K562 (cell line): ENCODE results near the gene SLC2A13. TPM values are rescaled to one million over a fixed set of nuclear protein-coding genes. Genes with fewer than 3 reads are reported as not detected.

Experiments
- ATAC-seq: fragments of 200-7000 bp; cut with Tn5 transposase; 3 replicates; pipeline ENCODE4 v1.9.1; 2020; ENCODE audit warnings: moderate library complexity
- BruUV-seq: library from RNA; stranded (reverse); fragments of 400-500 nt; replicated peaks from 2 replicates; lab custom pipeline; 2021; lab: Mats Ljungman, UMichigan
- CTCF ChIA-PET: fragments of 300-600 bp; formaldehyde crosslinking; extraction: SDS; loops from one replicate; lab custom pipeline; 2021; ENCODE audit warnings: low intra/inter-chr PET ratio; lab: Yijun Ruan, JAX
- POLR2A ChIA-PET: fragments of 300-600, 350-650 bp; sonication (Branson Sonifier 250); formaldehyde crosslinking; extraction: SDS; loops from one replicate; lab custom pipeline; 2021; ENCODE audit warnings: antibody characterized with exemption, inconsistent platforms; lab: Yijun Ruan, JAX
- DNase-seq, 4 experiments: peaks; one replicate each; pipeline versions ENCODE4 v3.0.0 to v3.0.0-alpha.2; 2011 to 2018; ENCODE audit warnings: low spot score in 3 of 4, mixed read lengths in 3 of 4; ENCODE audit errors: extremely low read depth in 1 of 4
- FAIRE-seq: peaks from 2 replicates; lab custom pipeline; 2011; peaks lifted over from hg19 to GRCh38; lab: Jason Lieb, UNC
- H2AFZ ChIP-seq: 2 replicates; pipeline ENCODE4 v1.6.0; 2011; ENCODE audit warnings: low read depth, low read length, control low read depth, inconsistent platforms
- H3K27ac ChIP-seq: fragments of 200-600 bp; 3 replicates; pipeline ENCODE4 v1.8.0; 2011; ENCODE audit warnings: low read depth, mild to moderate bottlenecking, control low read depth, inconsistent platforms, low read length, moderate library complexity, mixed read lengths; ENCODE audit errors: extremely low read depth
- H3K27me3 ChIP-seq, 2 experiments: fragments of 300-600 bp in 1 of 2; 2 replicates in 1 of 2; 3 replicates in 1 of 2; pipeline versions ENCODE4 v1.6.0 to v1.8.0; 2011; ENCODE audit warnings: inconsistent platforms in 2 of 2, low read length in 2 of 2, mild to moderate bottlenecking in 1 of 2, mixed read lengths in 1 of 2, moderate library complexity in 1 of 2; ENCODE audit not compliant: control insufficient read depth in 2 of 2, insufficient read depth in 2 of 2
- H3K36me3 ChIP-seq: fragments of 300-600 bp; 3 replicates; pipeline ENCODE4 v1.8.0; 2011; ENCODE audit warnings: mild to moderate bottlenecking, low read length, inconsistent platforms; ENCODE audit not compliant: control insufficient read depth, insufficient read depth
- H3K4me1 ChIP-seq, 2 experiments: fragments of 200-600 bp in 1 of 2; replicated peaks in 1 of 2; 2 replicates in 1 of 2; 3 replicates in 1 of 2; pipeline versions ENCODE4 v1.5.1 to v1.8.0; 2011; ENCODE audit warnings: inconsistent platforms in 2 of 2, low read length in 2 of 2, mild to moderate bottlenecking in 1 of 2, mixed read lengths in 1 of 2, moderate library complexity in 1 of 2; ENCODE audit not compliant: control insufficient read depth in 2 of 2, insufficient read depth in 2 of 2
- H3K4me2 ChIP-seq: 2 replicates; pipeline ENCODE4 v1.6.1; 2011; ENCODE audit warnings: low read length, control low read depth, inconsistent platforms, mixed read lengths; ENCODE audit not compliant: insufficient read depth
- H3K4me3 ChIP-seq: fragments of 200-600 bp; sonication (generic), shearing (Covaris generic); 2 replicates; pipeline ENCODE4 v1.5.1; 2016; ENCODE audit warnings: control low read depth, inconsistent platforms
- H3K79me2 ChIP-seq: fragments of 200-600 bp; 3 replicates; pipeline ENCODE4 v1.8.0; 2011; ENCODE audit warnings: low read length, inconsistent platforms; ENCODE audit not compliant: control insufficient read depth, insufficient read depth
- H3K9ac ChIP-seq, 2 experiments: 2 replicates each; pipeline versions ENCODE4 v1.6.0 to v1.6.1; 2011; ENCODE audit warnings: low read depth in 2 of 2, low read length in 2 of 2, control low read depth in 1 of 2, inconsistent platforms in 1 of 2, mild to moderate bottlenecking in 1 of 2, mixed read lengths in 1 of 2; ENCODE audit not compliant: insufficient read depth in 1 of 2
- H3K9me1 ChIP-seq: one replicate; pipeline ENCODE4 v1.6.0; 2011; ENCODE audit warnings: inconsistent platforms, mild to moderate bottlenecking, low read length, moderate library complexity; ENCODE audit not compliant: control insufficient read depth, insufficient read depth
- H3K9me3 ChIP-seq: replicated peaks from 2 replicates; pipeline ENCODE4 v1.5.1; 2011; ENCODE audit warnings: low read depth, low read length, inconsistent platforms; ENCODE audit not compliant: control insufficient read depth, insufficient read depth
- H4K20me1 ChIP-seq: replicated peaks from 2 replicates; pipeline ENCODE4 v1.6.1; 2011; ENCODE audit warnings: low read length, inconsistent platforms, mixed read lengths; ENCODE audit not compliant: control insufficient read depth, insufficient read depth
- ATF3 ChIP-seq, 2 experiments: fragments of 450-650 bp in 1 of 2; sonication (generic) in 1 of 2; formaldehyde crosslinking in 1 of 2; IDR thresholded peaks in 1 of 2; conservative IDR thresholded peaks in 1 of 2; 2 replicates each; pipeline versions ENCODE4 v1.6.1 to v1.8.1; 2016 to 2023; ENCODE audit warnings: mild to moderate bottlenecking in 2 of 2, moderate library complexity in 2 of 2, inconsistent platforms in 1 of 2, missing genetic modification reagents in 1 of 2
- FOSL1 ChIP-seq: fragments of 200-800 bp; sonication (Bioruptor generic); conservative IDR thresholded peaks from 2 replicates; pipeline ENCODE4 v1.6.1; 2016; ENCODE audit warnings: missing genetic modification characterization, missing compliant biosample characterization
- HMBOX1 ChIP-seq: sonication (generic); IDR thresholded peaks from 2 replicates; pipeline ENCODE4 v1.6.1; 2016
- RB1 ChIP-seq: fragments of 450-650 bp; IDR thresholded peaks from 2 replicates; pipeline ENCODE4 v1.6.1; 2017; ENCODE audit warnings: low read depth, mild to moderate bottlenecking
- RERE ChIP-seq: sonication (generic); formaldehyde crosslinking; IDR thresholded peaks from 2 replicates; pipeline ENCODE4 v1.8.0; 2023; ENCODE audit warnings: missing genetic modification reagents, mild to moderate bottlenecking, borderline replicate concordance
- ZBTB1 ChIP-seq: sonication (generic); formaldehyde crosslinking; IDR thresholded peaks from 2 replicates; pipeline ENCODE4 v1.8.1; 2023; ENCODE audit warnings: missing genetic modification reagents, low read depth, mild to moderate bottlenecking, borderline replicate concordance
- WGBS: fragments of 100-300 bp; shearing (Covaris generic); methylation state at CpG from one replicate; pipeline ENCODE4 v1.1.6; 2016; ENCODE audit warnings: low coverage, mixed read lengths; ENCODE audit not compliant: insufficient coverage; ENCODE audit errors: missing lambda C conversion rate; 5-methylcytosine and 5-hydroxymethylcytosine counted together
- in situ Hi-C: fragments of 300-500 bp; cut with MboI; formaldehyde crosslinking; loops from 4 replicates; pipeline ENCODE4 v1.15.0; 2018; ENCODE audit warnings: inconsistent platforms, mixed read lengths
- intact Hi-C: fragments of 100-400 bp; cut with micrococcal nuclease; formaldehyde crosslinking; loops from 2 replicates; pipeline ENCODE4 v1.14.2; 2022
- polyA plus RNA-seq, 8 experiments: library from polyadenylated mRNA; depleted of rRNA in 4 of 8; stranded (reverse) in 5 of 8; unstranded in 3 of 8; fragments of >200 nt; fragmentation: Nextera tagmentation in 2 of 8; fragmentation: Illumina TruSeq in 1 of 8; extraction: Ambion mirVana in 2 of 8; extraction: Trizol in 1 of 8; gene quantifications; 2 replicates each; pipeline versions ENCODE4 v1.2.1 to v1.2.3, GENCODE V29; 2011 to 2014; ENCODE audit warnings: inconsistent platforms in 1 of 8, missing spikeins in 1 of 8
- total RNA-seq, 7 experiments: library from RNA; depleted of rRNA in 6 of 7; stranded (reverse); fragments of >200 nt in 6 of 7; fragmentation: Illumina TruSeq in 2 of 7; extraction: Trizol in 2 of 7; gene quantifications; 2 replicates each; pipeline versions ENCODE4 v1.2.1 to v1.2.3, GENCODE V29; 2011 to 2021; ENCODE audit warnings: low replicate concordance in 1 of 7

SLC2A13 gene
- total and polyA plus RNA-seq, 9 of the 15 experiments (the other 6 are each of a cell fraction or from before 2014, with no cell fraction given): 1.7 to 12.4 (median 9.0) TPM

GRCh38 chr12:39935275-39935674 is 170.6 kb downstream of the SLC2A13 start:
- no peak overlapping the region for H3K27ac ChIP-seq
- H3K9ac ChIP-seq: no peak overlapping the region
- H3K9me3 ChIP-seq: no peaks in the 10 kb centered on the region
- in situ Hi-C loops: no loop called here
- H3K36me3 ChIP-seq: no peaks in the 10 kb centered on the region
- POLR2A ChIA-PET: no interaction called here
- no peak overlapping the region for H3K4me2 ChIP-seq
- TF ChIP-seq ZBTB1: no peak
- 0 out of 2 replicates have a peak, but pooled peaks have one; percentile 18 for TF ChIP-seq ATF3 (IDR thresholded peaks at IDR 0.05)
- no peak for TF ChIP-seq ATF3 (CRISPR knock-in tag; conservative IDR thresholded peaks at IDR 0.05)
- no peak for TF ChIP-seq RERE (CRISPR knock-in tag)
- TF ChIP-seq FOSL1 (tag): peak; percentile 50
- no peak for TF ChIP-seq RB1
- TF ChIP-seq HMBOX1: peak; percentile 72; the same call in 1 of the 2 replicates
- BruUV-seq: no TSS peak
- CTCF ChIA-PET: no interaction called here
- no peak for ATAC-seq
- WGBS: 64% methylated on average over 1 of the region's 1 CpG
- peaks cover 0 to 10% of the 10 kb centered on the region in 2 experiments; a peak in 2 of 5 replicates for H3K4me1 ChIP-seq
- DNase-seq: no peak
- intact Hi-C loops: no loop called here
- no peaks in the 10 kb centered on the region for H3K9me1 ChIP-seq
- no peak overlapping the region for H3K4me3 ChIP-seq
- H3K27me3 ChIP-seq: no peaks in the 10 kb centered on the region
- no peaks in the 10 kb centered on the region for H4K20me1 ChIP-seq
- no peak for FAIRE-seq
- H3K79me2 ChIP-seq: no peaks in the 10 kb centered on the region; the same call in 2 of the 3 replicates
- H2AFZ ChIP-seq: no peak overlapping the region
